ENCODE measurements around the gene HSF5.

The HSF5 gene

GRCh38 chr17:58487589-58488427 lies at the start of gene HSF5:
Gene HSF5 (minus strand): TSS chr17:58488408. CDS start chr17:58488274, 134 bp downstream.
- DNase-seq (ENCODE audit: extremely low read depth in 1 of 2, low read depth in 1 of 2) = peak; percentile 51 to 52

DNA sequence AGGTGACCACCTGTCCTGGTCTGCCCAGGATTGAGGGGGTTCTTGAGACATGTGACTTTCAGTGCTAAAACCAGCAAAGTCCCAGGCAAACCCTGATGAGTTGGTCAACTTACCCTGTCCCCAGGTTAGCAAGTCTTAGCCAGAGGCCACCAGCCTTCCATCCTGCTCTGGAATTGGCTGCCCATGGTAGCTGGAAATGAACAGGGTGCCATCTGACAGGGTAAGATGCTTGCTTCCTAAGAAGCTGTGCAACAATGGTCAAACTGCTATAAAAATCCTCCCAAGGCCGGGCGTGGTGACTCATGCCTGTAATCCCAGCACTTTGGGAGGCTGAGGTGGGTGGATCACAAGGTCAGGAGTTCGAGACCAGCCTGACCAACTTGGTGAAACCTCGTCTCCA lies 49.1 kb upstream of the HSF5 start:
- no peak for DNase-seq (ENCODE audit: extremely low read depth in 1 of 2, low read depth in 1 of 2)

- DNase-seq (ENCODE audit: extremely low read depth in 1 of 2, low read depth in 1 of 2) = no peak
Observed at GRCh38 chr17:58536542-58536941, 48.3 kb upstream of the HSF5 start.

DNA sequence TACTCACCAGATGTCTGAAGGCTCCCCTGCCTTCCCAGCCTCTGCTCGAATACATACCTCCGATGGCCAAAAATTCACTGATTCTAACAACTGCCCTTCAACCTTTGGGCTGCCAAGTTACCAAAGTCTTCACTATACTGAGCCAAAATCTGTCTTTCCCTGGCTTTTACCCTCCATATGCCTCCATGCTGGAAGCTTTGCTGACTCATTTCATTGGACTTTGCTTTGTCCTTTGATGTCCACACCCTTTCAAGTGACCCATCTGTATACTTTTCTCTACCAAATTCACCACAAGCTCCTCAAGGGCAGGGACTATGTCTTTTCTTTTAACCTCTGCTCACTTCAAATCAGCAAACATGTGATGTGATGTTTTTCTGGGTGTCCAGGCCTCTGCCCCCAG lies 47.2 kb upstream of the HSF5 start:
- no peak for DNase-seq (ENCODE audit: extremely low read depth in 1 of 2, low read depth in 1 of 2)

- no peak for DNase-seq (ENCODE audit: extremely low read depth in 1 of 2, low read depth in 1 of 2)
Observed at GRCh38 chr17:58534901-58535421, 46.8 kb upstream of the HSF5 start.

- no peak for DNase-seq (ENCODE audit: extremely low read depth in 1 of 2, low read depth in 1 of 2)
Observed at GRCh38 chr17:58534331-58534730, 46.1 kb upstream of the HSF5 start.

- DNase-seq (ENCODE audit: extremely low read depth in 1 of 2, low read depth in 1 of 2) = no peak
Observed at GRCh38 chr17:58533616-58534188, 45.5 kb upstream of the HSF5 start.

DNA sequence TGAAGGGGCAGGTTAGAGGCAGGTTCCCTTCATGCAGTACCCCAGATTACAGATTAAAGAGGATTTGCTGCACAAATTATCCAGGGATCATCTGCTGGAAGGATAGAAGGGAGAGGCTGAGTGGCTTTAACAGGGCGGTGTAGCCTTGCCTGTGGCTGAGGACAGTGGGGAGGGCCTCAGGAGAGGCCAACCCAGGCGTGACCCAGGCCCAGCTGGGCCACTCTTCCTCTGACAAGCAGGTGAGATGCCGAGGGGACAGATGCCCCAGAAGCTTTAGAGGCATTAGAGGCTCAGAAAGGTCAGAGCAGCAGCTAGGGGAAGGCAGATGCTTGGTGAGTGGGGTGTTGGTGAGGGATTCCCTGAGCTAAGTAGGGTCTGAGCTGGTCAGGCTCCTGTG lies 44.3 kb upstream of the HSF5 start:
- DNase-seq (ENCODE audit: extremely low read depth in 1 of 2, low read depth in 1 of 2) = no peak

DNA sequence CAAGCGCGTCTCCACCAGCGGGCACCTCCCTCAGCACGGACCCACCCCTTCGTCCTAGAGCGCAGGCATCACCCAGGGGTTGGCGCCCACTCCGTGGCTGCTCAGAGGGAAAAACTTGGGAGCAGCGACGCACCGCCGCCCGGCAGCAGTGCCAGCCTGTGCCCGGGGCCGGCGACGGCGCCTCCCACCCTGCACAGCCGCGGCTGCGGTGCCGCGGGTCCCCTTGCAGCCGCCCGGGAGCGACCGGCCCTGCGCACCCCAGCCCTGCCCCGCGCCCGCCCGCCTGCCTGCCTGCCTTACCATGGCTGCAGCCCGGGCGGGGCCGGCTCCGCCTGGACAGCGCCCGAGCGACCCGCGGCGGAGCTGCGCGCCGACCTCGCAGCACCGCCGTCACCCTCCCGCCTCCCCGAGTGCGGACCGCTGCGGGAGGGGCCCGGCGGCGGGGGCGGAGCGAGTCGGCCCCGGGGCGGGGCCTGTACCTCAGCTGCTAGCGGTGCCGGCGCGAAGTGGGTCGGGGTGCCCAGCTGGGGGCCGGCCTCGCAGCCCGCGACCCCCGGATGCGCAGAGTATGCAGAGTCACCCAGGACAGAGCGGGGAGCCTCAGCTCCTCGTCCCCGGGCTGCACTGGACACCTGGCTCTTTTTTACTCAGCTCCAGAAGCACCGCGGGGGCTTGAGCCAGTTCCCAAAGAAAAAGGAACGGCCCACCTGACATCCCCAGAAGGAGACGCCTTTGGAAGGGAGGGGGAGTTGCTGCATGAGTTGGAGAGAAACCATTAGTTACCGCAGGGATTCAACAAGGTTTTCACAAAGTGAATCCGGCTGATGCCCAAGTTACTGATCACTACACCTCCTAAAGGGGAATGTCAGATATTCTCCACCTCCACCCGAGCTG lies 43.7 kb upstream of the HSF5 start:
- DNase-seq (ENCODE audit: extremely low read depth in 1 of 2, low read depth in 1 of 2) = no peak

- no peak for DNase-seq (ENCODE audit: extremely low read depth in 1 of 2, low read depth in 1 of 2)
Observed at GRCh38 chr17:58531122-58531521, 42.9 kb upstream of the HSF5 start.

- no peak for DNase-seq (ENCODE audit: extremely low read depth in 1 of 2, low read depth in 1 of 2)
Observed at GRCh38 chr17:58530655-58531054, 42.4 kb upstream of the HSF5 start.

DNA sequence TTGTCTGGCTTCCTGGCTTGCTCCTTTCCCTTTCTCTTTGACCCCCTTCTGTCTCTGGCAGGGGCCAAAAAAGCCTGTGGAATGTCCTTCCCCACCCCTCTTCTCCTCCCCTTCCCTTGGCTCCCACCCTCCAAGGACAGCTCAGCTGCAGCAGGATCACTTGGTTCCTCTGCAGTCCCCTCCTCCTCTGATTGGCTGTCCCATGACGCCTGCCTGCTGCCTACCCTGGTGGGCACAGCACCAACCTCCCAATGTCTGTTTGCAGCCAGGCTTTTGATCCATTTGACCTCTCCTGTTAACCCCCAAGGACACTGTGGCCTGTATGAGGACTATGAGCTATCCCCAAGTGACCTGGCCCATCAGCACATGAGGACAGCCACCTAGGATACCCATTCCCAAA lies 41.1 kb upstream of the HSF5 start:
- no peak for DNase-seq (ENCODE audit: extremely low read depth in 1 of 2, low read depth in 1 of 2)

- DNase-seq (ENCODE audit: extremely low read depth in 1 of 2, low read depth in 1 of 2) = no peak
Observed at GRCh38 chr17:58528443-58528842, 40.2 kb upstream of the HSF5 start.

DNA sequence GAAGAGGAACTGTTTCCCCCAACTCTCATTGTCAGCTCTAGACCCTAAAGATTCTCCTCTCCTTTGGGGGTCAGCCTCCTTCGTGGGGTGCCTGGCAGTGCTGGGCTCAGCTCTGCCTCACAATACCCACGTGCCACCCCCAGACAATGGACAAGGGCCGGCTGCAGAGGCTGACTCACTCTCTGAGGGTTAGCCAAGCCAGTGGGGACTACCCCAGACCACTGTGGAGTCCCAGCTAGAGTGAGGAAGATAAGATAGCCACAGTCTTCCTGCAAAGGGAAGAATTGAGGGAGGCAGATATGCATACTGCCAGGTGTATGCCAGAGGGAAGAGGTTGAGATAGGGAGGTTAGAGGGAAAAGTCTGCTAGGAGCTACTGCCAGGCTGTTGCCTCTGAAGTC lies 39.7 kb upstream of the HSF5 start:
- no peak for DNase-seq (ENCODE audit: extremely low read depth in 1 of 2, low read depth in 1 of 2)

DNA sequence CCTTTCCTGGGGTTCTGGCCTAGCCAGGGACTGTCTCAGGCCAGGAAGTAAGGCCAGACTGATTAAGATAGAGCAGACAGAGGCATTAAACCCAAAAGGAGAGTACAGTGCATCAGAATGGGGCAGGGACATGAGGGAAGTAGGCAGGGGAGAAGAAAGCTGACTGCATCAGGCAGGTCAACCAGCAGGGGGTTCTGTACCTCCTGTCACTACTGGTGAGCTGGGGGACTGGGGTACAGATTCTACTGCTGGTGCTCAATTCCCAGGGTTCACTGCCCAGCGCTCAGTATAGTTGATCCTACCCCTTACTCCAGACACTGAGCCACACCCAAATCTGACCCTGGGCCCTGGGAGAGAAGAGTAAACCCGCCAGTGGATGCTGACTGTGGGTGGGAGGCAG lies 39.1 kb upstream of the HSF5 start:
- DNase-seq (ENCODE audit: extremely low read depth in 1 of 2, low read depth in 1 of 2) = no peak

GRCh38 chr17:58525239-58525638 lies 37.0 kb upstream of the HSF5 start:
- DNase-seq (ENCODE audit: extremely low read depth in 1 of 2, low read depth in 1 of 2) = no peak

GRCh38 chr17:58521680-58522079 lies 33.5 kb upstream of the HSF5 start:
- no peak for DNase-seq (ENCODE audit: extremely low read depth in 1 of 2, low read depth in 1 of 2)

GRCh38 chr17:58520843-58521430 lies 32.7 kb upstream of the HSF5 start:
- DNase-seq (ENCODE audit: extremely low read depth in 1 of 2, low read depth in 1 of 2) = no peak

DNA sequence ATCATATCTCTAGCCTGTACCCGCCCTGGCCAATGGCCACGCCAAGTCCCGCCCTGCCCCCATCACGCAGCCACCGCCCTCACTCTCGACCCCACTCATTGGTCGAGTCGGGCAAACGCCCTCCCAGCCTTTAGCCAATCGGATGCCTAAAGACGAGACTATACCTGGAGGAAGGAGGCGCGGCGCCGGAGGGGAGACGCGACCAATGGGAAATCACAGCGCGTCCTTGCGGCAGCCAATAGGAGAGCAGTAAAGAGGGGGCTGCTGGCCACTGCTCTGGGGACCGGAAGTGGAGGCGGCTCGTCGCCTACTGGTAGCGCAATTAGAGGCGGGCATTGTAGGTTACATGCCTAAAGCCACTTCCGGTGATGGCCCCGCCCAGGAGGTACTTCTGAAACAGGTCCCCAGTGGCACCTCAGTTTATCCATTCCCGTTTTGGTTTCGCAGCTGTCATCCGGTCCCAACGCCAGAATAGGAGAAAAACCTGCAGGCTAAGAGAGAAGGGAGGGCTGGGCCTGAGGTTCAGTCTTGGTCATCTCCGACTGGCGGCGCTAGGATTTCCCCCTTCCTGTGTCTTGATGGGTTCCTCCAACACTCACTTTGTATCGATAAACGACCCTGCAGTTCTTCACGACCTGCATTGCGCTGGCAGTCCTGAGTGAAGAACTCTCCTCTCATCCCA lies 29.9 kb upstream of the HSF5 start:
- peak; percentile 97 to 100 for DNase-seq (ENCODE audit: extremely low read depth in 1 of 2, low read depth in 1 of 2)

DNA sequence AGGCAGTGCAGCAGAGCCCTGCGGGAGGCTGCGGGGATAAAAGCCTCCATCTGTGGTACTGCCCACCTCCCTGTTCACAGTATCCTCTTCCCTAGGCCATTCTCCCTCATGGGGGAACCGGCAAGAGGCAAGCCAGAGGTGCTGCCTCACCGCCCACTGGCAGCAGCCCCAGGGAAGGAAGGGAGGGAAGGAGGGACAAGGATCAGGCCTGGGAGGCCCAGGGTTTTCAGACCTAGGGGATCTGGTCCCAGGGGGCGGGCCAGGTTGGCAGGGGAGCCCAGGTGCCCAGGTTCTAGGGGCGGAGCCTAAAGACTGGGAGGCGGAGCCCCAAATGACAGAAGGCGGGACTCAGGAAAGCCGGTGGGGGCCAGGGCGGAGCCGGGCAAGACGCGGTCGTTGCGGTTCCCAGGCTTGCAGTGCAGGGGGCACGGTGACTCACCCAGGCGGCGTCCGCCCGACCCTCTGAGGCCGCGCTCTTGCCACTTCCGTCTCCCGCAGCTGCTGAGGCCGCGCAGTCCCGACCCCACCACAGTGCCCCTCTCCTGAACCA lies 29.2 kb upstream of the HSF5 start:
- DNase-seq (ENCODE audit: extremely low read depth in 1 of 2, low read depth in 1 of 2) = no peak
